Fibroblast of skin of abdomen (primary cell): ENCODE data around the gene SPATA12. TPM values are rescaled to one million over a fixed set of nuclear protein-coding genes. Genes with fewer than 3 reads are reported as not detected.
A peak's percentile ranks its signal among the peaks of the same experiment; 100 is the strongest.

Experiments used
- DNase-seq: peaks from one replicate; pipeline ENCODE4 v3.0.0-alpha.2; 2013
- polyA plus RNA-seq, 2 experiments: library from polyadenylated mRNA; unstranded; fragments of 120-200 nt; gene quantifications; one replicate each; pipeline ENCODE4 v1.2.1, GENCODE V29; 2013; ENCODE audit not compliant: insufficient read length in 2 of 2

Gene SPATA12
- polyA plus RNA-seq (2013, experiment 1 of 2; ENCODE audit: insufficient read length): not detected
- not detected for polyA plus RNA-seq (2013, experiment 2 of 2; ENCODE audit: insufficient read length)

DNA sequence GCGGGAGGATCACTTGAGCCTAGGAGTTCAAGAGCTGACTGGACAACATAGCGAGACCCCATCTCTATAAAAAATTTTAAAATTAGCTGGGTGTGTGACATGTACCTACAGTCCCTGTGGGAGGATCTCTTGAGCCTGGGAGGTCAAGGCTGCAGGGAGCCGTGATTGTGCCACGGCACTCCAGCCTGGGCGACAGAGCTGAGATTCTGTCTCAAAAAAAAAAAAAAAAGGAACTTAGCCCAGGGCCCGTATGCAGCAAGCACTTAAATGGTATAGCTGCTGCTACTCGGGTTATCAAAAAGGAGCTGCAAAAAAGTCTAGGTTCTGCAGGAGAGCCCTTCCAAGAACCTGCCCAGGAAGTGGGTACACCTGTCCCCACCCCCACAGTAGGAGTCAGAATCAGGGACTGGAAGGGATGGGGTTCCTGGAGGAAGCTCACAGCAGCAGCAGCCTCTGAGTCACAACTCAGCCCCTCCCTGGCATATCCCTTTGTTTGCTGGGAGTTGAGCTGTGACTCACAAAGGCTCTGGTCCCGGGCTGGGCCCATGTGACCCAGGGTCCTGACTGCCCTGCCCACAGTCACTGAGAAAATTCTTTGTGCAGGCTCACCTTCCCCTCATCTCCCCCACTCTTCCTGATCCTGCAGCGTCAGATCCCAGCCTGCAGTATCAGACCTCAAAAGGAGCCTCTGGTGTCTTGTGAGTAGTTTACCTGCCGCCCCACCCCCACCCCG is at the start of gene SPATA12:
SPATA12 (plus strand) TSS at position 576 of the 733 bp plus-strand sequence. CDS start 13,031 bp downstream, outside the sequence.
- peak; percentile 86 for DNase-seq

DNA sequence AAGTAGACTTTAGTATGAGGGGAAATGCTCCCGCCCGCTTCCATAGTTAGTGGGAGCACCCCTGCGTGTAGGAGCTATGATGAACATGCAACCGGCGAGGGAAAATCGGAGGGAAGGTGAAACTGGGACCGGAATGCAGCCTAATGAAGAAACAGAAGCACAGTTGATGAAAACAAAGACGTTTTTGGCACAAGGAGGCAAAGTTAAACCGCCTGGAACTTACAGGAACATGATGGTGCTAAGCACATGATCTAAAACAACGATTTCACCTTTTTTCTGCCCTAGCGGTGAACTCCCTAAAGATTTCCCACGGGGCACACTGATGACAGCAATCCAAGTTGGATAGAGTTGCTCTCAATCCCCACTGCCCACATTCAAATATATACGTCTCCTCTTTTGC is 49.4 kb upstream of the SPATA12 start:
- DNase-seq: no peak

GRCh38 chr3:57012847-57013246 is 47.6 kb upstream of the SPATA12 start:
- DNase-seq: no peak

- DNase-seq: no peak
These were observed 45.1 kb upstream of the SPATA12 start for GRCh38 chr3:57015350-57015729.

DNA sequence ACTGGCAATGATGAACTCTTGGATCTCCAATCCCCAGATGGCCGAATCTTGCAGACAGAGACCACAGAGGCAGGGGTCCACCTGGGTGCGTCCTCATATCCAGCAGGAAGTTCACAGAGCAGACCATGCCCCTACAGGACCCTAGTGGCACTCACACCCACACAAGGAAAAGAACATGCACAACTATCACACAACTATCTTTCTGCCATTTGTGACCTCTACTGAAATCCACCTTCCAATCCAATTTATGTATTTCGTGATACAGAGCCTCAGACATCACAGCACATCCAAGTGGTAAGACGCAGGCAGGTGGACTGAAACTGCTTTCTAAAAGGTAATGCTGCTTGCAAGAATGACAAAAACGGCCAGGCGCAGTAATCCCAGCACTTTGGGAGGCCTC is 44.6 kb upstream of the SPATA12 start:
- DNase-seq: no peak

DNA sequence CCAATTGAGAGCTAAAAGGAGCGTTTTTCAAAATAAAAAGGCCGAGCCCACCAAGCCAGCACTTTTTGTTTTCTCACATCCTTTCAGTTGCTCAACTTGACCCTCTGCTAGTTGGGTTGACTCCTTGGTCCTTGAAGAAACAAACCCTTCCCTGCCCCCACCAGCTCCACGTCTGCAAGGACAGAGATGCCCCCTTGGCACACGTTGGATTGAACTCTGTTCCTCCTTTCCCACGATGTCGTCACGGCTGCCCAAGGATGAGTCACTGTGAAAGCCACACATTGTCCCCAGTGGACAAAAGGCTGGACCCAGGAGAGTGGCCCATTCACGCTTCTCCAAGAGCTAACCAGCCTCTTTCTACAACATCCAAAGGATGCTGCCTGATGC is 43.0 kb upstream of the SPATA12 start:
- DNase-seq: no peak

DNA sequence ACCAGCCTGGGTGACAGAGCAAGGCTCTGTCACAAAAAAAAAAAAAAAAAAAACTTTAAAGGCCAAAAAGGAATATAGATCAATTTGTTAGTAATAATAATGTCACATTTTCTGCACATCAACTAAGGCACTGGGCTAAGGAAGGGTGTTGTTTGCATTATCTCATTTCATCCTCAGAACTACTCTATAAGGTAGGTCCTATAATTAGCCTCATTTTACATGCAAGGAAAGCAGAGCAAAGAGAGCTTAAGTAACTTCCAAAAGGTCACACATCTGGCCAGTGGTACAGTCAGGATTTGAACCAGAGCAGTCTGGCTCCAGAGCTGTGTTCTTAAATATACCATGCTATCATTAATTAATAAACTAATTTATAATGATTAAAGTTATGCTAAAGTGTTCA is 42.2 kb upstream of the SPATA12 start:
- no peak for DNase-seq

GRCh38 chr3:57019057-57019456 is 41.4 kb upstream of the SPATA12 start:
- no peak for DNase-seq

- DNase-seq: no peak
These were observed 35.2 kb upstream of the SPATA12 start for GRCh38 chr3:57025237-57025636.

DNA sequence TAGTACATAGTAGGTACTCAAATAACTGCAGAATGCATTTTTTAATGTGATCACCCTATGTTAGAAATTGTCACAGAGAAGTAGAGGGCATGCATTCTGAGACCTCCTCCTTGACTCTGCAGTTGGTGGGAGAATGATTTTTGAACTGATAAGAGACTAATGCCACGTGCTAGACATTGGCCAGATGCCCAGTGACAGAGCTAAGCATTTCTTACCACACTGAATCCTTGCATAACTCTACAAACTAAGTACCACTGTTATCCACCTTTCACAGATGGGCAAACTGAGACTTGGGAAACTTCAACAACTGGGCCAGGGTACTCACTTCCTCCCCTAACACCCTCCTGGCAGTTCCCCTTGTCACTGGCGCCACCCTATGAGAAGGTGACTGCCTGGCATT is 33.5 kb upstream of the SPATA12 start:
- DNase-seq: peak; percentile 45

GRCh38 chr3:57029383-57029782 is 31.1 kb upstream of the SPATA12 start:
- no peak for DNase-seq

DNA sequence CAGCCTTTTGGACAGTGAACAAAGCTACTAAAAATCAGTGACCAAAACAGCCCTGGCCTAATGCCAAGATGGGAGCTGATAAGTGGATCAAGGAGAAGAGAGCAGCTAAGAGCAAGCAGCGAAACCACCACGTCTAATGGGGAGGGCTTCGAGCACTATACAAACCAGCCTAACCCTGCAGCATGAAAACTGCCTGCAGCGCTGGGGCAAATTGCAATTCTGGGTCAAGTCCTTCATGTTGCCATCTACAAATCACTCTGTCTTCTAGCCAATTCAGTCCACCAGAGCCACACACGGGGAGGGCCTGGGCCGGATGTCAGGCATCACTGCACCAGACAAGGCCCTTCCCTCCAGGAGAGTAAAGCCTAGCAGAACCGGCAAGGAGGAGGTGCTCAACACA is 30.5 kb upstream of the SPATA12 start:
- no peak for DNase-seq

GRCh38 chr3:57030721-57031120 is 29.7 kb upstream of the SPATA12 start:
- no peak for DNase-seq

DNA sequence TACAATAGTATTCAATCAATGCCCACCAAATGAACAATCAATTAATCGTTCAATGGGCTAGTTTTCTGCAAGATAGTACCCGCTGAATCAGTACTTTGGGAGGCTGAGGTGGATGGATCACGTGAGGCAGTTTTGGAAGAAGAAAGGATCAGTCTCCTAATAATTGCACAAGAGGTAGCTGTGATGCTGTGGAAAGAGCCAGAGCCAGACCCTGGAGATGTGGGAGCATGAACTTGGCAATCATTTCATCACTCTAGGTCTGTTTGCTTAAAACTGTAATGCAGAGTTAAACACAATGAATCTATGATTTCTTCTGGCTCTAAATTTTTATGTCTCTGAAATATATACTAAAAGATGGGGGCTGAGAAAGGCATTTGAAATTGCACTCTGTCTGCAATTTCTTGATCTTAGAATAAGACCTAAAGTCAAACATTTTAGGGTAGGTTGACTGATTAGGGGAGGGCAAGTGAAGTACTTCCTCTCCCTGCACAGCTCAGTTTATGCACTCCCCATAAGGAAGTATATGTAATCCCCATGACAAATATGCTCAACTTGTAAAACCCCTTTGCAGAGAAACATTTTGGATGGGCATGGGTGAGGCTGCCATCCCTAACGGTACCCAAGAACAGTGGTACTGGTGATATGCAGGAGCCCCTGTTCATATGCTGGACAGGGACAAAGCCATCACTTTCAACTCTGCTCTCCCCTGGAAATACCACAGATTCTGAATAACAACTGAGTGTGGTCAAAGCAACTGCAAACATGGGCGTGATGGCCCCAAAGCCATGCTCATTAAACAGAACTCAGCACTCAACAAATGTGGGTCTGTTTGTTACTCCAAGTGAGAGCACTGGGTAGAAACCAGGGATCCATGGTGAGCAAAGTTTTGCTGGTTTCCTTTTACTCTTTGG is 28.6 kb upstream of the SPATA12 start:
- no peak for DNase-seq

- DNase-seq: no peak
These were observed 23.5 kb upstream of the SPATA12 start for GRCh38 chr3:57036952-57037351.

GRCh38 chr3:57038466-57039164 is 21.8 kb upstream of the SPATA12 start:
- no peak for DNase-seq

- DNase-seq: no peak
These were observed 18.8 kb upstream of the SPATA12 start for GRCh38 chr3:57041674-57042073.

DNA sequence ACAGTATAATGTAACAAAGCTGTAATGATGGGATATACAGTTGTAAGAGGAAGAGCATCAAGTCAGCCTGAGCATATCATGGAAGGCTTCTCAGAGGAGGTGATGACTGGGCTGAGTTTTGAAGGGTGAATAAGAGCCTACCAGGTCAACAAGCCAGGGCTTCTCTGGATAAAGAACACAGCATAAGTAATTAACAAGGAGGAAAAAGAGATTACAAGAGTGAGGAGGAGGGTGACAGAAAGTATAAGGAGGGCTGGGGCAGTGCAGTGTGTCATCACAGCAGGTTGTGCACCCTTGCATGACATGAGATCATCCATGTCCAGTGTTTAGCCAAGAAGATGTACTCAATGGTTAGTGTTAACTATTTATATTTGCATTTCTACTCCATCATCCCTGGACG is 16.9 kb upstream of the SPATA12 start:
- no peak for DNase-seq

DNA sequence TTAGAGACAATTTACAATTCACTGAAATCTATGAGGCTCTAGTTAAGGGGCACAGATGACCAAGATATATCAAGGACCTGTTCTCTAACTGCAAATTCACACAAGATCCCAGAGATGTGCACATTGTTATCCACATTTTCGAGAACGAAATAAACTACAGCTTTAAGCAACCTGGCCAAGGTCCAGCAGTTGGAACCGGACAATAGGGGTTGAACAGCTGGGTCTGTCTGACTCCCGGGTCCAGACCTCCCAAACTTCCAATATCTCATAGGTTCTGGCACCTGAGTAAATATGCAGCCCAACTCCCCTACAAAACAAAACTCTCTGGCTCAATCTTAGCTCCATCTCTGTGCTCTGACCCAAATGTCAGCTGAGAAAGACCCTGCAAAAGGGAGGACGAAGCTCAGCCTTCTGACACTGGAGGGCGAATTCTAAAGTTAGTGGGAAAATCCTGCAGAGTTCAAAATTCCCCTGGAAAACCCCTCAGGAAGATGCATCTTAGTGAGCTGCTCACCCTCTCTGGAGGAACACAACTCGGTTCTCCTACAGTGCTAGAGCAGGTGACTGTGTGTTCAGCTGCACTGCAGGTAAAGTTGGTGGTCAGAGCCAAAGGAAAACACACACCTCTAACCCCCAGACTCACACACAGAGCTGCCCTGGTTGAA is 14.2 kb upstream of the SPATA12 start:
- DNase-seq: no peak

DNA sequence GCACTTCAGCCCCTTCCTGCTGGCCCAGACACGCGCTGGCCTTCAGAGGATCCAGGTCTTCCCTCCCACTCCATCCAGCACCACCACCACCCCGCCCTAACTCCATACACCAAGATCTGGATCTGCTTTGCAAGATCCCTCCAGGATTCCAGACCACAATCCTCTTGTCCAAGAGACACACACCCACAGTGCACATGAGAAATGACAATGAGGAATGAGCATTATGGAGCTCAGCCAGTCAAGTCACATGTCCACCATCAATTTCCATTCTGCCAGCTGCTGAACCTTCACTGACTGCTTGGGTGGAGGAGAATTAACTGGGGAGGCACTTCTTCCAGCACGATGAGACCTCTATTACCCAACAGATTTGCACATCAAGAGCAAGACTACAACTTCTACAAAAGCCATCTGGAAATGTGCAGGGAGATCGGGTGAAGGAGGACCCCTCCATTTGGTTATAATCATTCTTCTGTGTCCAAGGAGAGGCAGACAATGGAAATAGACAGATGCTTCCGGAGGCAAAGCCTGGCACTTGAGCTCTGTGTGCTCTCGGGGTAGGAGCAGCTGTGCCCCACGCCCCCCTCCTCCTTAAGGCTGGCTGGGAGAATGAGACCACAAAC is 12.3 kb upstream of the SPATA12 start:
- peak; percentile 82 for DNase-seq

GRCh38 chr3:57048728-57049127 is 11.7 kb upstream of the SPATA12 start:
- no peak for DNase-seq

DNA sequence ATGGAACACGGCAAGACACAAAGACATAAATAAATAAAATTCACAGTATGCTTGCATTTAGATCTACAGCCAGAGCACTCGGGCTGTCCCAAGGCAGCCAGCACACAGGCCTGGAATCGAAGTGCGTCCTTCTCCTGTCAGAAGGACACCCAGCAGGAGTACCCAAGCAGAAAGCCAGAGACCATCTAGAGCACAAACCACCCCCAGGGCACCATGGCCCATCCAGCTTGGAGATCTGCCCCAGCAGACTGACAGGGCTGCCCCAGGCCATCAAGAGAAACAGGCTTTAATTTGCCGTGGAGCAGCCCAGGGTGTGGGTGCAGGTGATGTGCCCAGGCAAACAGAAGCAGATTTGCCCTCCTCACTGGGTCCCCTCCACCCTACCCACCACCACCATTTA is 7.8 kb upstream of the SPATA12 start:
- no peak for DNase-seq
